Activated naive CD4-positive, alpha-beta T cell treated with anti-CD3 and anti-CD28 coated beads, Interleukin-2, amount 50 U/mL, for 72 hours (primary cell): ENCODE data around the gene CRNN. TPM values are rescaled to one million over a fixed set of nuclear protein-coding genes. Genes with fewer than 3 reads are reported as not detected.

Experiments
- ATAC-seq, 2 donors: fragments of 150-1000 bp; cut with Tn5 transposase; 2 replicates each; pipeline ENCODE4 v1.10.0; 2021; ENCODE audit warnings: mild to moderate bottlenecking in 2 of 2, moderate library complexity in 2 of 2
- DNase-seq, 2 donors: peaks; one replicate each; pipeline ENCODE4 v3.0.0; 2021 to 2022; ENCODE audit warnings: low spot score in 2 of 2
- H3K27ac Mint-ChIP-seq, 2 donors: one replicate each; pipeline ENCODE4 v1.8.0; 2022; ENCODE audit warnings: mild to moderate bottlenecking in 2 of 2, mixed read lengths in 2 of 2
- H3K36me3 Mint-ChIP-seq, 2 donors: one replicate each; pipeline ENCODE4 v1.8.0; 2022; ENCODE audit warnings: mixed read lengths in 2 of 2
- H3K9me3 Mint-ChIP-seq, 2 donors: one replicate each; pipeline ENCODE4 v1.8.0; 2022; ENCODE audit warnings: mixed read lengths in 2 of 2
- total RNA-seq, 2 donors: library from RNA; stranded (reverse); gene quantifications; one replicate each; pipeline ENCODE4 v1.2.3, GENCODE V29; 2022

The CRNN gene
- total RNA-seq = not detected

DNA sequence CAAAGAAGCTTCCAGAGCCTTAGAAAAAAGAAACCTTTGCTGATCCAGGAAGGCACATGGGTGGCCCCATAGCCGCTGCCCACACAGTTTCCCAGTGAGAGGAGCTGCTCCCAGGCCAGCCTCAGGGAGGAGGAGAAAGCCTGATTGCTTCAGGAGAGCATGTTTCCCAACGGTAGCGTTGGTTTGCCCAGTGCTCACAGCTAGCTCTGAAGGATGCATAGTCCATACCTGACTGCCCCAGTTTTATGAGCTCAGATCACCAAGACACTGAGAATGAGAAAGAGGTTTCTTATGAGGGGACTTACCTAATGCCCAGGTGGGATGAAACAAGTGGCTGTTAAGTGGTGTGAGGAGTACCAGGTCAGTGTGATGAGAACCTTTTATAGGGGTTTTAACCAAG is at the start of gene CRNN:
TSS of gene CRNN (minus strand) at position 355 of the 400 bp plus-strand sequence. CDS start 2,030 bp downstream, outside the sequence.
- DNase-seq (no peak), ATAC-seq (no peak)
- H3K36me3 Mint-ChIP-seq = no peaks in the 10 kb centered on the region
- H3K27ac Mint-ChIP-seq = no peak within 1 kb of the TSS
- no peaks in the 10 kb centered on the region for H3K9me3 Mint-ChIP-seq

DNA sequence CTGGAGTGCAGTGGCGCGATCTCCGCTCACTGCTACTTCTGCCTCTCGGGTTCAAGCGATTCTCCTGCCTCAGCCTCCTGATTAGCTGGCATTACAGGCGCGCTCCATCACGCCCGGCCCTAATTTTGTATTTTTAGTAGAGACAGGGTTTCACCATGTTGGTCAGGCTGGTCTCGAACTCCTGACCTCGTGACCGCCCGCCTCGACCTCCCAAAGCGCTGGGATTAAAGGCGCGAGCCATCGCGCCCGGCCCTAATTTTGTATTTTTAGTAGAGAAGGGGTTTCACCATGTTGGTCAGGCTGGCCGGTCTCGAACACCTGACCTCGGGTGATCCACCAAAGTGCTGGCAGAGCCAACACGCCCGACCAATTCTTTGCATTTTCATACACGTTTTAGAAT is 48.6 kb upstream of the CRNN start:
- Mint-ChIP-seq H3K36me3 (no peaks in the 10 kb centered on the region), H3K9me3 (no peaks in the 10 kb centered on the region), H3K27ac (no peak overlapping the region)
- no peak for DNase-seq
- no peak for ATAC-seq

DNA sequence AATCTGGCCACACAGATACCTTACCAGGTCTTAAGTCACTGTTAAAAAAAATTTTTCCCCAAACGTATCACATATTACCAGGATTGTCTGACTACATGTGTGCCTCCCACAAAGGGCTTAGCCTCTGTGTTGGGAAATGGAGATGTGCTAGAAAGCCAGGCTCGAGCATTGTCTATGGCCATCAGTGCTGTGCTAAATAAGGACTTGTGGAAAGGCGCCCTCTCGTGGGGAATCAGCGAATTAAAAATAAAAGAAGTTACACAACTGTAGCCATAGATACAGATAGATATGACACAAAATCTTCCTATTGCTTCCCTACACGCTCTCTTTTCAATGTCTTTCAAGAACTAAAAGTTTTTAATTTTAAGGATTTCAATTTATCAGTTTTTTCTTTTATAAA is 47.5 kb upstream of the CRNN start:
- Mint-ChIP-seq H3K27ac (peak overlapping the region; percentile 62 to 68), H3K36me3 (no peaks in the 10 kb centered on the region), H3K9me3 (no peaks in the 10 kb centered on the region)
- peak; percentile 46 to 49 for ATAC-seq
- peak in 1 of 2 donors; percentile 68 for DNase-seq

DNA sequence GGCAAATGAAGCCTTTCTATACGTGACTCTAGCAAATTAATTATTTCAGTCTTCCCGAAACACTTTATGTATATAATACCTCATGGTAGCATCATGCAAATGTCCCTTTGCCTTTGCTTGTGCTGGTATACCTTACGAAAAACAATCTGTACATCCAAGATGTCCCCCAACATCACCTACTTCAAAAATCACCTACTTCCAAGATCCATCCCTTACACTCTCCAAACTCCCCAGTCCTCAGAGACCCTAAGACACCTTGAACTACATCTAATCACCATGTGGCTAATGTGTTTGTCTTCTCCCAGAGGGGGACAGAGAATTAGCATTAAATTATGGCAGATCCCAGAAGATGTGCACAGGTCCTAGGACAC is 46.5 kb upstream of the CRNN start:
- Mint-ChIP-seq H3K9me3 (no peaks in the 10 kb centered on the region), H3K36me3 (no peaks in the 10 kb centered on the region), H3K27ac (peak overlapping the region; percentile 33 to 79)
- ATAC-seq (no peak), DNase-seq (no peak)

DNA sequence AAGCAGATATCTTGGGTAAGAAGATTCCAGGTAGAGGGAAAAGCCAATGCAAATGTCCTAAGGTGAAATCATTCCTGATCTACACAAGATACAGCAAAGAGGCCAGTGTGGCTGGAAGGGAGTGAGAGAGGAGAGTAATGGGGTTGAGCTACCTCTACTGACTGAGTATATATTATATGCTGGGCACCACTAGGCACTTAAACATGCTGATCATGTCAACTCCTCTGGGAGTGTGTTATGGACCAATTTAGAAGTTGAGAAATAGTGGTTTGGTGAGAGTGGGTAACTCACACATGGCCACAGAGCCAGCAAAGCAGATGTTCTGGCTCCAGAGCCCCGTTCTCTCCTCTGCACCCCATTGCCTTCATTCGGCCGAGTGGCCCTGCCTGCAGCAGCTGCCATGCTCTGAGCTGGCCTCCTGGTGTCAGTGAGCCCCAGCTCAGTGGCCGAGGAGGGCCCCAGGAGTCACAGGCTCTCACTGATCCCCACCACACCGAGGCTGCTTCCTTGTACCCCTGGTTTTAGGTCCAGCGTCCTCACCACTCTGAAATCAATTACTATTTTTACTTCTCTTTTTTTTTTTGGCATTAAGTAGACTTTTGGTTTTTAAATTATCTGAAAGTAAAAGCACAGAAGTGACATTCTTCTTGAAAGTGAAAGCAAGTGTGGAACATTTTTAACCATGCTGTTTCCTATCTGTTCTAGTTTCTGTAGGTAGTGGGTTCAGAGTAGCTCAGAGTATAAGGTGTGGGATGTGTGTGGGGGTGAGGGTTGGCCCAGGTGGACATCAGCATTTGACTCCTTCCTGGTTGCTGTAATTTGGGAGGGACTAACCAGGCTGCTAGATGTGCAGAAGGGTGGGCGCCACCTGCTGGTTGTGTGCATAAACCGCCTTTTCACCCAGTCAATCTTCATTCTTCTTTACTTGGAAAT is 45.8 kb upstream of the CRNN start:
- Mint-ChIP-seq H3K27ac (peak overlapping the region; percentile 73 to 79), H3K9me3 (no peaks in the 10 kb centered on the region), H3K36me3 (no peaks in the 10 kb centered on the region)
- ATAC-seq = peak; percentile 92 to 93
- peak; percentile 73 to 74 for DNase-seq

DNA sequence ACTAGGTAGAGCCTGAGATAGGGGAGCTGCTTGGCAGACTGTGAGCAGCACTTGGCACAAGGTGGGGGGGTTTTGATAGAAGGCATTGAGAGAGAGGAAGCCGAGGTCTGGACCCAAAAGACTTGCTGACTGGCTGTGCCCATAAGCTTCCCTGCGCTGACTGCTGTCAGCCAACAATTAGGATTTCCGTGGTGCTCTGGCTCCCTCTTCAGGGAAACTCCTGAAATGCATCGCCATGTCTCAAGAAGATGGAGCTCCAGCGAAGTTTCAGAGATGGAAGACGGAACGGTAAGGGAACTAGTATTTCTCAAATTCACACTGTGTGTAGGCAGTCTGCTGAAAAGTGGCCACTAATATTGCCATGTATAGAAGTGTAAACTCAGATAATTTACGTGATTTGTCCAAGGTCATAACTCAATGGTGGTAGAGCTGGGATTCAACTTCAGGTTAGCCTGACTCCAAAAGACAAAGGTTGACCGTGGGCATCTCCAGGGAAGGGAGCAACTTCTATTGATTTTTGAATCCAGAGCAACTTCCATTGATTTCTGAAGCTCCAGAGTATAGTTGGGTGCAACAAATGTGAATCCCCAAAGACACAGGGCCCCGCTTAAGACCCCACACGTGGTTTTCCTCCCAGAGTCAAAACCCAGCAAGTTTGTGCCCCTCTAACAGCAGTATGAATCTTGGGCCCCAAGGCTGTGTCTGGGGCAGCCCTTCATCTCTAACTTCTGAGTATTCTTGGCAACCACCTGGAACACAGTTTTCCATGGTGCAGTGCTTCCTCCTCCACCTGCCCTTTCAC is 44.5 kb upstream of the CRNN start:
- peak; percentile 49 to 56 for ATAC-seq

DNA sequence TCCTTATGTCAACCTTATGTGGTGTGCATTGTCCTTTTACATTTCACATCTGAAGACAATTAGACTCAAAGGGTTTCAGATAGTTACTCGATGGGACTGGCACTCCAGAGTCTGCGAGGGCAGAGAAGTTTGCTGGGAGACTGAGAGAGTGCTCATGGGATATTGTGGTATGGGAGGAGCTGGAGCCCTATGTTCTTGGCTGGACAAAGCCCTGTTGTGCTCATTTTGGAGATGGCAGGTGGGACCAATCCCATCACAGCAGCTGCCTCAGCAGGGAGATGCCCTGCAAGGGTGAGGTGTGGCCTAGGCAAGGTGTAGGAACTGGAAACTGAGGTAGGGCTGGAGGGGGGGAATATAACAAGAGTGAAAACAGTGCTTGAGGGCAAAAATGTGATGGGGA is 43.5 kb upstream of the CRNN start:
- H3K27ac Mint-ChIP-seq = no peak overlapping the region
- ATAC-seq = no peak
- no peaks in the 10 kb centered on the region for H3K36me3 Mint-ChIP-seq

More for the DNA sequence above, 44.5 kb upstream of the CRNN start:
- no peaks in the 10 kb centered on the region for H3K9me3 Mint-ChIP-seq
- DNase-seq = peak; percentile 73 to 84
- H3K27ac Mint-ChIP-seq = no peak overlapping the region
- no peaks in the 10 kb centered on the region for H3K36me3 Mint-ChIP-seq

DNA sequence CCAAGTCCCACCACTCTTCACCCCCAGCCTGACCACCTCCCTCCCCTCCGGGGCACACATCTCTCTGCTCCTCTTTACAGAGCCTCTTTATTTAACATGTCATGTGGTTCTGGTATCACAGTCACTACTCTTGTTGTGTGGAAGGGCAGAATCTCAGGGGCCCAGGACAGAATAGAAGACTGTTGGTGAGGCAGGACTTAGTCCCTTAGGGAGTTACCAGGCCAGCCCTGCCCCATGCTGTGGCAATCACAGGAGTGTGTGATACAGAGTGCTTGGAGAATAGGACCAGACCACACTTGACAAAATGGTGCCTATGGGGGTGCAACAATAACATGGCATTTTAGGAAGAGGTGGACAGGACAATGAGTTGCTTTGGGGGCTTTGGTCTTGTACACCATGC is 43.0 kb upstream of the CRNN start:
- no peak for DNase-seq
- H3K9me3 Mint-ChIP-seq = no peaks in the 10 kb centered on the region
- ATAC-seq = no peak

More for the DNA sequence above, 43.5 kb upstream of the CRNN start:
- no peak for DNase-seq
- no peaks in the 10 kb centered on the region for H3K9me3 Mint-ChIP-seq

DNA sequence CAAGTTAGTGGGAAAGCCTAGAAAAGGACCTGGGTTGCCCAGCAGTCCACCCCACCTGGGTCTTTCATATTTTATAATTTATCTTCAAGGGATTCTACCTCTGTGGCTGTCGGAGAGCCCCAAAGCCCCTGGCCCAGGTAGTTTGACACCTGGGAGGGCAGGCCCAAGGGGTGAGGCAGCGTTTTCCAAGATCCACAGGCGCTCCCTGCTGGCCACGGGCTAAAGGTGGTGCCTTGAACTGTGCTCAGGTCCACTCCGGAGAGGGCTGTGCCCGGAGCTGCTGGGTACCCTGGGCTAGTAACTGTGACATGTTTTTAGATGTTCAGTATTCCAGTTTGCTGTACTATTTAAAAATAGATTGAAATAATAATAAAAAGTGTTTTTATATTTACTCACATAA is 37.2 kb upstream of the CRNN start:
- ATAC-seq = no peak
- DNase-seq = no peak
- Mint-ChIP-seq H3K27ac (no peak overlapping the region), H3K36me3 (no peaks in the 10 kb centered on the region), H3K9me3 (no peaks in the 10 kb centered on the region)

More for the DNA sequence above, 43.0 kb upstream of the CRNN start:
- Mint-ChIP-seq H3K27ac (no peak overlapping the region), H3K36me3 (no peaks in the 10 kb centered on the region)

DNA sequence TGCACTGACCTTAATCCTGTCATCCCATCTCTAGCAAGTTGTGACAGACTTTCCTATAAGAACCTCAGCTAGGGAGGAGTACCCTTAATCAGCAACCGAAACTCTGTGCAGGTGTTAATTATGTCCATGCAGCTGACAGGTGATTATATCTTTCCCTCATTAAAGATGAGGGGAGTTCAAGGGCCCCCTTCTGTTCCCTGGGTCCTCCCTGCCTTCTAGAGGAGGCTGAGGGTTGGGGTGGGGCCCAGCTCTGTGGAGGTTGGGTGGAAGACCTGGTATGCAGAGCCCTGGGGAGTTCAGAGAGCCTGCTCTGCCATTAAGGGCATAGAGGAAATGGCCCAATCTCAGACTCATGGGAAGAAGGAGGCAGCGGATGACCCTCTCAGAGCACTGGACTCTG is 35.6 kb upstream of the CRNN start:
- Mint-ChIP-seq H3K27ac (no peak overlapping the region), H3K36me3 (no peaks in the 10 kb centered on the region), H3K9me3 (no peaks in the 10 kb centered on the region)
- DNase-seq (no peak), ATAC-seq (no peak)

DNA sequence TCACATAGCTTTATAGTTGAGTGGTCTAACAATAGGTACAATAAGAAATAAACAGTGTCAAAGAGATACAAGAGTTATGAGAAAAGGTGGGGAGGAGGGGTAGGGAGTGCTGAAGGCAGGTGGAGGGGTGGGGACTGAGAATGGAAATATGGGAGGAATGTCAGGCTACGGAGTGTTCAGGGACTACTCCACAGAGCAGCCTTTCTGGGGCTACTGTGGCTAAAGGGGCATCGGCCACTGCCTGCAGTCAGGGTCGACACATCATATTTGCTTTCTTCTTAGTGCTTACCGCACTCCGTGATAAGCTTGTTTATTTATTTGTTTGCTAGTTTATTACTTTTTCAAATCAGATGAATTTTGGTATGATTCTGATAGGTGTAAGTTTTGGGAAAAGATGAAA is 34.4 kb upstream of the CRNN start:
- Mint-ChIP-seq H3K36me3 (no peaks in the 10 kb centered on the region), H3K9me3 (no peaks in the 10 kb centered on the region), H3K27ac (no peak overlapping the region)
- DNase-seq (no peak), ATAC-seq (no peak)

DNA sequence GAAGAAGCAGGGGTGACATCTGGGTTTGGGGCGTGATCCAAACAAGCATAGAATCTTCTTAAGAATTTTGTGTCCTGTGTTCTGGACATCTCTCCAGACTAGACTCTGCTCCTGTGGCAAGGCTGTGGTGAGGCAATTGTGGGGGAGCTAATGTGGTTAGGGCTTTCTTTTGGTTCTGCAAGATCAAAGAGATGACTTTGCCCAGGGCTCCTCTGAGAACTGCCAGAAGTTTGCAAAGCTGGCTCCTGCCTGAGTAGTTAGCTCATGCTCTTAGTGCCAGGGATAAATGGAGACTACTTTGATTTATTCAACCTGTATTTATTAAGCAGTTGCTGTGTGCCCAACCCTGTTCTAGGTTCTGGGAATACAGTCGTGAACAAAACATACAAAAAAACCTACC is 34.0 kb upstream of the CRNN start:
- Mint-ChIP-seq H3K36me3 (no peaks in the 10 kb centered on the region), H3K27ac (no peak overlapping the region), H3K9me3 (no peaks in the 10 kb centered on the region)
- no peak for DNase-seq
- no peak for ATAC-seq

DNA sequence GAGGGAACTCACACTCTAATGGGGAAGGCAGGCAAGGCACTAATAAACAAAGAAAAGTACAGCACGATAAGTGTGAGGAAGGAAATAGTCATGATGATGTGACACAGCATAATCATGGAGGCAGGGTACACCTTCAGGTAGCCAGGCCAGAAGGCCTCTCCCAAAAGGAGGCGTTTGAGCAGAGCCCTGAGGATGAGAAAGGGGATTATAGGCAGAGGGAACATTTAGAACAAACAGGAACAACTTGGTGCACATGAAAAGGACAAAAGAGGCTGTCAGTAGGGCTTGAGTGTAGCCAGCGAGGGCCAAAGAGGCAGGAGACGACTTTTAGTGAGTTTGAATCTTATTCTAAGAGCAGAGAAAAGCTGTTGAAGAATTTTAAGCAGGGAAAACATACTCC is 33.4 kb upstream of the CRNN start:
- no peak for ATAC-seq
- Mint-ChIP-seq H3K9me3 (no peaks in the 10 kb centered on the region), H3K36me3 (no peaks in the 10 kb centered on the region), H3K27ac (no peak overlapping the region)
- DNase-seq = no peak

DNA sequence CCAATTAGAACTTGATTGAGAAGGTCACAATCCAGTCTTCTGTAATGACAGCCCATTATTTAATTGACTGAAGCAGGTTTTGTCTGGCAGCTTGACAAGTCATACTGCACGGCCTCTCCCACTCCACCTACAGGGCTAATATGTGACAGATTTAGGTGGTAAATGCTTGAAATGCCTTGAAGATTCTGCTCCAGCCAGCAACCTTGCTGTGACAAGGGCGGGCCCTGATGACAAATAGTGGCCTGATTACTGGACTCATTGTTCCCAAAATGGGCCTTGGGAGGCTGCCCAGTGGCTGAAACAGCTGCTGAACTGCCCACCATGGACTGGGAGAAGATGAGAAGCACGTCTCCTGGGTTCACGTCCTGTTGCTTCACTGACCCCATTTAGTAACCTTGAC is 30.0 kb upstream of the CRNN start:
- no peaks in the 10 kb centered on the region for H3K9me3 Mint-ChIP-seq
- no peak overlapping the region for H3K27ac Mint-ChIP-seq
- H3K36me3 Mint-ChIP-seq = no peaks in the 10 kb centered on the region
- DNase-seq = no peak
- ATAC-seq = no peak

DNA sequence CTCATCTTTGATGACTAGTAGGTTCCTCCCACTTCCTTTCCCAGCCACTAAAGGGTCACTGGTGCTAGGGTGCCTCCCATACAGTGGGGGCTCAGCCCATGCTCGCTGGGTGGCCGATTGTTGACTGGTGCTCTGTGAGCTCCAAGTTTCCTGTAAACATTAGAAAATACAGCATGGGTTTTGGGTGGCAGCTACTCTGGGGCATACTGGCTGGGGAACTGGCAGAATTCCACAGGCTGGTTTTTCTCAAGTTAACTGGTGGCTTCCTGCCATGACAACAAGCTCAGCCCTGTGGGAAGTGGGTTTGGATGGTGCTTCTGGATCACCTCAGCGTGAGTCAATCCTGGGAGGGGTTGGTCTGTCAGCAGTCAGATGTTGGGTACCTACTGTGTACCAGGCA is 28.7 kb upstream of the CRNN start:
- no peaks in the 10 kb centered on the region for H3K36me3 Mint-ChIP-seq
- ATAC-seq = no peak
- H3K9me3 Mint-ChIP-seq = no peaks in the 10 kb centered on the region
- no peak for DNase-seq
- no peak overlapping the region for H3K27ac Mint-ChIP-seq

DNA sequence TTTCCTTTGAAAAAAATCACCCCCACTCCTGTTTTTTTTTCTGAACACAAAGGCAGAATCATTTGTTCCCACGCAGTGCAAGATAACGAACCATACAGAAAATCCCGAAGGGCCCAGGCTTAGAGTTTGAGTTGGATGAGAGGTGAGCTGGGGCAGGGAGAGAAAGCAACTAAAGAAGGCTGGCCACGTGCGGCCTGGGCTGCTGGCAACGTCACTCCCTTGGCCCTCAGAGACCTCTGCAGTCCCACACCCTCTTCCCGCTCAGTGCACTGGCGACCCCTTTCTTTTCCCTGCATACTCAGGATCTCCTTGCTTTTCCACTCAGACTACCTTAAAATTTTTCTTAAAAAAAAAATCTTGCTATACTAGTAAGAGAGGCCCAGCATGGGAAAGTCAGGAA is 28.2 kb upstream of the CRNN start:
- DNase-seq (no peak), ATAC-seq (no peak)
- Mint-ChIP-seq H3K36me3 (no peaks in the 10 kb centered on the region), H3K9me3 (no peaks in the 10 kb centered on the region), H3K27ac (no peak overlapping the region)

DNA sequence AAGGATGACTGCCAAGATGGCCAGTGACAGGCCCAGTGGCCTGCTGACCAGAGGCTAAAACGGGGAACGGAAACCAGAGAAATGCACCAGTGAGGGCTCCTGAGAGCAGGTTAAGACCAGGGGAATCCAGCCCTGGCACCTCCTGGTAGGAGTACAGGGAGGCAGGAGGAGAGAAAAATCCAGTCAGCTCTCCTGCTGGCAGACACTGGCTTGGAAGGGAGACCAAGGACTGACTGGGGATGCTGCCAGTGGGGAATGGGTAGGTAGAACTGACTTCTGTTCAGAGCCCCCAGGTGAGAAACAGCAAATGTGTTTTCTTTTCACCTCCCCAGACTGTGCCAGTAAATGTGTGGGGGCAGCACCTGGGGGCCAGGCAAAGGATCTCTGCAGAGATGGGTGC is 27.7 kb upstream of the CRNN start:
- H3K9me3 Mint-ChIP-seq = no peaks in the 10 kb centered on the region
- ATAC-seq (no peak), DNase-seq (no peak)
- peak overlapping the region in 1 of 2 donors; percentile 25 for H3K27ac Mint-ChIP-seq
- H3K36me3 Mint-ChIP-seq = no peaks in the 10 kb centered on the region
